T-helper 2 cell (primary cell): ENCODE results near the gene MAGEA2.
"Not testable (repeated sequence)": the region's sequence is repeated elsewhere in the genome, so short reads cannot be mapped to it uniquely, and the experiment has no call there.

Source experiments
- DNase-seq, 5 experiments: peaks; one replicate each; pipeline versions ENCODE4 v3.0.0 to v3.0.0-alpha.2; 2012 to 2022
- total RNA-seq, 2 donors: gene quantifications; one replicate each; lab custom pipeline; 2026; lab: John Stamatoyannopoulos, UW

Gene MAGEA2, protein sequence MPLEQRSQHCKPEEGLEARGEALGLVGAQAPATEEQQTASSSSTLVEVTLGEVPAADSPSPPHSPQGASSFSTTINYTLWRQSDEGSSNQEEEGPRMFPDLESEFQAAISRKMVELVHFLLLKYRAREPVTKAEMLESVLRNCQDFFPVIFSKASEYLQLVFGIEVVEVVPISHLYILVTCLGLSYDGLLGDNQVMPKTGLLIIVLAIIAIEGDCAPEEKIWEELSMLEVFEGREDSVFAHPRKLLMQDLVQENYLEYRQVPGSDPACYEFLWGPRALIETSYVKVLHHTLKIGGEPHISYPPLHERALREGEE
- 0 reads per million in 2 donors for total RNA-seq

DNA sequence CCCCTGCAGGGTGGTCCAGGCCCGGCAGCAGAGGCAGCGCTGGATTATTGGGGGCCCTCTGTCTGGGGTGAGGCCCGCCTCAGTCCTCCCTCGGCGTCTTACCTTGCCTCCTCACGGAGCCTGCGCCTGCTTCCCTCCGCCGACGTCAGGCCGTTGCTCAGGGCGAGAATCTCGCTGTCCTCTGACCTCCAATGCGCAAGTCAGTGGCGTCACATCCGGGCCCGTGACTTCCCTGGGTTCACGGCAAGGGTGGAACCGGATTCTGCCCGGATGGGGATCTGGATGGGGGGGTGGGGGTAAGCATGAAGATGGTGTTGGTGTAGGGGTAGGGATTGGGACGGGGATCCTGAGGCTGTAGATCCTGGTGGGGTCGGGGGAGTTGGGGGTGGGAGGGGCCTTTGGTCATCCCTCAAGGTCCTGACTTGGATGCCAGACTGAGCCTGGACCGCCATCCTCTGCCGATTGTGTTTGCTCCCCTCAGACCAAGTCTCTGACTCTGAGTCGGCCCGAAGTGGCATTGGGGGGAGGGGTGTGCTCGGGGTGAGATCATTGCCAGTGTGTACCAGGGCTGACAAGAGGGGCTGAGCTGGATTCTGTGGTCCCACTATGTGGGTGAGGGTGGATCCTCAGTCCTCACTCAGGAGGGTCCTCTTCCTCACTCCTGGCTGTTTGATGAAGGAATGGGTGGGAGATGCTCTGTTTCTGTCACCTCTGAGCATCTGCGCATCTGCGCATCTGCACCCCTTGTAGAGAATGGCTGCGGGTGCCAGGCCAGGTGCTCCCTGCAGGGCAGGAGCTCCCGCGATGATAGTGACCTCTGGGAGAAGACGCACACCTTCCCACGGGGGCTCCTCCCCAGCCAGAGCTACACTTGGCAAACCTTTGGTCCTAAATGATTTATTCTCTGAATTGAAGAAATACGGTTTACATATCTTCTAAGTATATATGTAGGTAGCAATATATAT lies at the start of gene MAGEA2:
Gene MAGEA2, minus strand, starts transcription at position 157 of the 965 bp plus-strand sequence. CDS start 2,479 bp downstream, outside the sequence.
- DNase-seq: not testable (repeated sequence)

DNA sequence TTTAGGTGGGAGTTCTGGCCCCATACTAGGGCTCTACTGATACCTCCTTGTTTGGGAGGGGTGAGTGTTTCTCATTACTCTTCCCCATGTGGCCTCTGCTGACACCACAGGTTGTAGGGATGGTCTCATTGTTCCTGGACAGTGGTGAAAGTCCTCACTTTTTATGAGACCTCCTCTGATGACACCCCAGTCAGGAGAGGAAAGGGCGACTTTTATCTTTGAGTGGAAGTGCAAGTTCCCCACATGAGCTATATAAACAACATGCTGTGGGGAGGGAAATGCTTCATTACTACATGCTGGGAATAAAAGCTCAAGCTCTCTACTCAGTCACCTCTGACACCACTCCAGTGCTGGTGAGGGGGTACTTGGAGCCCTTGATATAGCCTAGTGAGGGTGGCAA lies 45.3 kb upstream of the MAGEA2 start:
- no peak for DNase-seq

DNA sequence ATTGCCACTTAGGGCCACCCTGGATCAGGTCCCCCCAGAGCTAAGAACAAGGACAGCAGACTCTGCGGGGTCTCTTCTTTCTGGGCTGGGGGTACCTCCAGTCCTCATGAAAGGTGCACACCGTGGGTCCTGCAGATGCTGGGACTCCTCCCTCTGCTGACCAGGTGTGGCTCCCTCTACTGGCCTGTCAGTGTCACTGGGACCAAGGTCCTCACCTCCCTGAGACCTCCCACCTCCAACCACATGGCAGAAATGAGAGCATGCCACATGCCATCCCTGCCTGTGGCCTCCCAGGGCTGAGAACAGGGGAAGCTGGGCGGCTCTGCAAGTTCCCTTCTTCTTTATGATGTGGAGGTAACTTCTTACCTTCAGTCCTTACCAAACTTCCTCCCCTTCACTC lies 33.4 kb upstream of the MAGEA2 start:
- DNase-seq: not testable (repeated sequence)

DNA sequence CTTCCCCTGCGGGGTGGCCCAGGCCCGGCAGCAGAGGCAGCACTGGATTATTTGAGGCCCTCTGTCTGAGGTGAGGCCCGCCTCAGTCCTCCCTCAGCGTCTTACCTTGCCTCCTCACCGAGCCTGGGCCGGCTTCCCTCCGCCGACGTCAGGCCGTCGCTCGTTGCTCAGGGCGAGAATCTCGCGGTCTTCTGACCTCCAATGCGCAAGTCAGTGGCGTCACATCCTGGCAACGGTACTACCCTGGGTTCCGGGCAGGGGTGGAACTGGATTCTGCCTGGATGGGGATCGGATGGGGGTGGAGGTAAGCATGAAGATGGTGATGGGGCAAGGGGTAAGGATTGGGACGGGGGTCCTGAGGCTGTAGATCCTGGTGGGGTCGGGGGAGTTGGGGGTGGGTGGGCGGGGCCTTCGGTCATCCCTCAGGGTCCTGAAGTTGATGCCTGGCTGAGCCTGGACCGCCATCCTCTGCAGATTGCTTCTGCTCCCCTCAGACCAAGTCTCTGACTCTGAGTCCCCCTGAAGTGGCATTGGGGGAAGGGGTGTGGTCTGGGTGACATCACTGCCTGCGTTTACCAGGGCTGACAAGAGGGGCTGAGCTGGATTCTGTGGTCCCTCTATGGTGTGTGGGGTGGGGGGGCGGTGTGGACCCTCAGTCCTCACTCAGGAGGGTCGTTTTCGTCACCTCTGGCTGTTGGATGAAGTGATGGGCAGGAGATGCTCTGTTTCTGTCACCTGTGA lies 16.1 kb upstream of the MAGEA2 start, which contains the start of gene MAGEA6:
Gene MAGEA6, minus strand, starts transcription at position 141 of the 741 bp plus-strand sequence. CDS start 2,039 bp downstream, outside the sequence.
- not testable (repeated sequence) for DNase-seq

DNA sequence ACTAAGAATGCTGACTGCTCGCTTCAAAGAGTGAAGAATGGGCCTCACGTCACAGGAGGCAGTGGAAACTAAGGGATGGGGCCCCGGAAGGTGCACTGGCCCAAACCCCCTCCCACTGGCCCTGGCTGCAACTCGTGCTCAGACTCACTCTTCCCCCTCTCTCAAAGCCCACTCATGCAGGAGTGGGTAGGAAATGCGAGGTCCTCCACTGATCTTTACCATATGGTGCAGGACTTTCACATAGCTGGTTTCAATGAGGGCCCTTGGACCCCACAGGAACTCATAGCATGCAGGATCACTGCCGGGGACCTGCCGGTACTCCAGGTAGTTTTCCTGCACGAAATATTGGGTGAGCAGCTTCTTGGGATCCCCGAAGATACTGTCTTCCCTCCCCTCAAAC lies 12.9 kb upstream of the MAGEA2 start:
- not testable (repeated sequence) for DNase-seq

DNA sequence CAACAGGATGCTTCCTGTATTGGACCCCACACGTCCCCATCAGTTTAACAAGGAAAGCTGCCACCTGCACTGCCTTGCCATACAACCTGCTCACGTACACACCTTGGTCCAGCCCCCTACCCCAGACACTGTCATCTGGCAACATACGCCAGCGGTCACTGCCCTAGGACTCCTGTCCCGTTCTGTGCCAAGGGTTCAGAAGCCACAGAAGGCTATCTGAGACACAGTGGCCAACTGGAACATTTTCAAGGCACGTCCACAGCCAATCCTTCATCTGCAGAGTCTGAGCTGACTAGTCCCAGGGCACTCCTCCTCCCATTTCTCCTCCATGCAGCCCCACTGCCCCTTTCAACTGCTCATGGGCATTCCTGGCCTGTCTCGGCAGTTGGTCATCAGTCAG lies 7.9 kb upstream of the MAGEA2 start:
- not testable (repeated sequence) for DNase-seq

DNA sequence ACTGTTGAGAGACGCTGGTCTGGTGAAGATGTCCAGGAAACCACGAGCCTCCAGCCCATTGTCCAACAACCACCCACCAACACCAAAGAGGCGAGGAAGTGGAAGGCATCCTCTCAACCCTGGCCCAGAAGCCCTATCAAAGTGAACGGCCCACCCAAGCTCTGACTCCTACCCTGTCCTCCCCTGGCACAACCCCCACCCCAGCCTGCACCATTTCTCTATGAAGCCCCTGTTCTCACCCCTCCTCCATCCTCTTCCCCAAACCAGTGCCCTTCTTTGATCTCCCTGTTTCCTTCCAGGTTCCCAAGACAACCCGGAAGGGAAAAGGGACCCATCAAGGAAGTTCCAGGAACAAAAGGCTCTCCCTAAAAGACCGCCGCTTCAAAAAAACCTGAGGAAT lies 5.9 kb upstream of the MAGEA2 start:
- DNase-seq: not testable (repeated sequence)

DNA sequence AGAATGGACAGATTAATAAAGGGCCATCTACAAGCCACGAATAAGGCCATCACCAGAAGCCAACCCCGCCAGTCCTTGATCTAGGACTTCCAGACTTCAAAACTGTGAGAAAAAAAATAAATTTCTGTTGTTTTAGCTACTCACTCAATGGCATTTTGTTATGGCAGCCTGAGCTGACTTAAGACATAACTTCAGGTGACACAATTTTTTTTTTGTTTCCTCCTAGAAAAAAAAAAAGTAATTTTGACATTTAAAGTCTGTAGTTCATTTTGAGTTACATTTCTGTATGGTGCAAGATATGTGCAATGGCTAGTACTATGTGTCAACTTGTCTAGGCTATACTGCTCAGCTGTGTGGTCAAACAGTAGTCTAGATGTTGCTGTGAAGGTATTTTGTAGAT lies 5.3 kb upstream of the MAGEA2 start, which contains the start of gene CSAG3:
Gene CSAG3, plus strand, starts transcription at position 301 of the 400 bp plus-strand sequence.
- not testable (repeated sequence) for DNase-seq

DNA sequence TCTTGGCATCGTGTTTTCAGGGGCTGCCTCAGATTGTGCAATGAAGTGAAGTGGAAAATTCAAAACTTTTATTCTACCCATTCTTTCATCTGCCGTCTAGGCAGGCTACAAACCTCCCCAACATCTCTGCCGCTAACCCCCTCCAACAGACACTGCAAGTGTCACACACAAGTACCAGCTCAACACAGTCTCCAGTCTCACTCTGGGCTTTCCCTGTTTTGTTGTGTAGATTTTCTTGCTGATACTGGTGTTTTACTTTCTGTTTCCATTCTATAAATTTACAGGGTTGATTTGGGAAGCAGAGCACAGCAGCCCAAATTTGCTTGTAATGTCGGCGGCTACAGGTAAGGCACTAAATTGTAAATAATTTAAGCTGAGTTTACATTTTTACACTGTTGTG lies 1.2 kb upstream of the MAGEA2 start:
- DNase-seq: not testable (repeated sequence)

DNA sequence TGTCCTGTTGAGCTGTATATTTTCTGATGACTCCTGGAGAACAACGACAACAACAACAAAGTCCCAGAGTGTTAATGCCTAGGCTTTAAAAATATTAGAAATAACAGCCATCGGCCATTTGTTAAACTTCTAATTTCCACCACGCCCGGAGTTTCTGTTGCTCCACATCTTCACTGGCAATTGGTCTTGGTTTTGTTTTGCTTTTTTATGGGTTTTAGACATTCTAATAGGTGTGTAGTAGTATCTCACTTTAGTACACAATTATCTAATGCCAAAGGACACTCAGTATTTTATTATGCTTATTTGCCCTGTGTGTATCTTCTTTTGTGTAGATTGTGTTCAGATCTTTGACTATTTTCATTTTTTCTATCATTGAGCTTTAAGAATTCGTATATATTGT lies 15.1 kb downstream of the MAGEA2 start:
- no peak for DNase-seq

DNA sequence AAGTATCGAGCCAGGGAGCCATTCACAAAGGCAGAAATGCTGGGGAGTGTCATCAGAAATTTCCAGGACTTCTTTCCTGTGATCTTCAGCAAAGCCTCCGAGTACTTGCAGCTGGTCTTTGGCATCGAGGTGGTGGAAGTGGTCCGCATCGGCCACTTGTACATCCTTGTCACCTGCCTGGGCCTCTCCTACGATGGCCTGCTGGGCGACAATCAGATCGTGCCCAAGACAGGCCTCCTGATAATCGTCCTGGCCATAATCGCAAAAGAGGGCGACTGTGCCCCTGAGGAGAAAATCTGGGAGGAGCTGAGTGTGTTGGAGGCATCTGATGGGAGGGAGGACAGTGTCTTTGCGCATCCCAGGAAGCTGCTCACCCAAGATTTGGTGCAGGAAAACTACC lies 17.1 kb downstream of the MAGEA2 start:
- DNase-seq: not testable (repeated sequence)

DNA sequence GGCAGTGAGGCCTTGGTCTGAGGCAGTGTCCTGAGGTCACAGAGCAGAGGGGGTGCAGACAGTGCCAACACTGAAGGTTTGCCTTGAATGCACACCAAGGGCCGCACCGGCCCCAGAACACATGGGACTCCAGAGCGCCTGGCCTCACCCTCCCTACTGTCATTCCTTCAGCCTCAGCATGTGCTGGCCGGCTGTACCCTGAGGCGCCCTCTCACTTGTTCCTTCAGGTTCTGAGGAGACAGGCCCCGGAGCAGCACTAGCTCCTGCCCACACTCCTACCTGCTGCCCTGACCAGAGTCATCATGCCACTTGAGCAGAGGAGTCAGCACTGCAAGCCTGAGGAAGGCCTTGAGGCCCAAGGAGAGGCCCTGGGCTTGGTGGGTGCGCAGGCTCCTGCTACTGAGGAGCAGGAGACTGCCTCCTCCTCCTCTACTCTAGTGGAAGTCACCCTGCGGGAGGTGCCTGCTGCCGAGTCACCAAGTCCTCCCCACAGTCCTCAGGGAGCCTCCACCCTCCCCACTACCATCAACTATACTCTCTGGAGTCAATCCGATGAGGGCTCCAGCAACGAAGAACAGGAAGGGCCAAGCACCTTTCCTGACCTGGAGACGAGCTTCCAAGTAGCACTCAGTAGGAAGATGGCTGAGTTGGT lies 17.7 kb downstream of the MAGEA2 start:
- DNase-seq: no peak

DNA sequence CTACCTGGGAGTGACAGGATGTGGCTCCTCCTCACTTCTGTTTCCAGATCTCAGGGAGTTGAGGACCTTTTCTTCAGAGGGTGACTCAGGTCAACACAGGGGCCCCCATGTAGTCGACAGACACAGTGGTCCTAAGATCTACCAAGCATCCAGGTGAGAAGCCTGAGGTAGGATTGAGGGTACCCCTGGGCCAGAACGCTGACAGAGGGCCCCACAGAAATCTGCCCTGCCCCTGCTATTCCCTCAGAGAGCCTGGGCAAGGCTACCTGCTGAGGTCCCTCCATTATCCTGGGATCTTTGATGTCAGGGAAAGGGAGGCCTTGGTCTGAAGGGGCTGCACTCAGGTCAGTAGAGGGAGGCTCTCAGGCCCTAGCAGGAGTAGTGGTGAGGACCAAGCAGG lies 18.5 kb downstream of the MAGEA2 start:
- no peak for DNase-seq

DNA sequence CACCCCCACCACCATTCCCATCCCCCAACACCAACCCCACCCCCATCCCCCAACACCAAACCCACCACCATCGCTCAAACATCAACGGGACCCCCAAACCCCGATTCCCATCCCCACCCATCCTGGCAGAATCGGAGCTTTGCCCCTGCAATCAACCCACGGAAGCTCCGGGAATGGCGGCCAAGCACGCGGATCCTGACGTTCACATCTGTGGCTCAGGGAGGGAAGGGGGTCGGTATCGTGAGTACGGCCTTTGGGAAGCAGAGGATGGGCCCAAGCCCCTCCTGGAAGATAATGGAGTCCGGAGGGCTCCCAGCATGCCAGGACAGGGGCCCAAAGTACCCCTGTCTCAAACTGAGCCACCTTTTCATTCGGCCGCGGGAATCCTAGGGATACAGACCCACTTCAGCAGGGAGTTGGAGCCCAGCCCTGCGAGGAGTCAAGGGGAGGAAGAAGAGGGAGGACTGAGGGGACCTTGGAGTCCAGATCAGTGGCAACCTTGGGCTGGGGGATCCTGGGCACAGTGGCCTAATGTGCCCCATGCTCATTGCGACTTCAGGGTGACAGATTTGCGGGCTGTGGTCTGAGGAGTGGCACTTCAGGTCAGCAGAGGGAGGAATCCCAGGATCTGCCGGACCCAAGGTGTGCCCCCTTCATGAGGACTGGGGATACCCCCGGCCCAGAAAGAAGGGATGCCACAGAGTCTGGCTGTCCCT lies 19.3 kb downstream of the MAGEA2 start:
- not testable (repeated sequence) for DNase-seq

DNA sequence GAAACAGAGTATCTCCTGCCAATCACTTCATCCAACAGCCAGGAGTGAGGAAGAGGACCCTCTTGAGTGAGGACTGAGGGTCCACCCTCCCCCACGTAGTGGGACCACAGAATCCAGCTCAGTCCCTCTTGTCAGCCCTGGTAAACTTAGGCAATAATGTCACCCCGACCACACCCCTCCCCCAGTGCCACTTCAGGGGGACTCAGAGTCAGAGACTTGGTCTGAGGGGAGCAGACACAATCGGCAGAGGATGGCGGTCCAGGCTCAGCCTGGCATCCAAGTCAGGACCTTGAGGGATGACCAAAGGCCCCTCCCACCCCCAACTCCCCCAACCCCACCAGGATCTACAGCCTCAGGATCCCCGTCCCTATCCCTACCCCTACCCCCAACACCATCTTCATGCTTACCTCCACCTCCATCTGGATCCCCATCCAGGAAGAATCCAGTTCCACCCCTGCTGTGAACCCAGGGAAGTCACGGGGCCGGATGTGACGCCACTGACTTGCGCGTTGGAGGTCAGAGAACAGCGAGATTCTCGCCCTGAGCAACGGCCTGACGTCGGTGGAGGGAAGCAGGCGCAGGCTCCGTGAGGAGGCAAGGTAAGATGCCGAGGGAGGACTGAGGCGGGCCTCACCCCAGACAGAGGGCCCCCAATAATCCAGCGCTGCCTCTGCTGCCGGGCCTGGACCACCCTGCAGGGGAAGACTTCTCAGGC lies 20.2 kb downstream of the MAGEA2 start, which contains the start of the genes CSAG1 and MAGEA12:
Gene CSAG1, minus strand, starts transcription at position 461 of the 715 bp plus-strand sequence. CDS start 1,261 bp downstream, outside the sequence.
Gene MAGEA12, plus strand, starts transcription at position 497 of the 715 bp plus-strand sequence. CDS start 2,405 bp downstream, outside the sequence.
- DNase-seq: no peak

DNA sequence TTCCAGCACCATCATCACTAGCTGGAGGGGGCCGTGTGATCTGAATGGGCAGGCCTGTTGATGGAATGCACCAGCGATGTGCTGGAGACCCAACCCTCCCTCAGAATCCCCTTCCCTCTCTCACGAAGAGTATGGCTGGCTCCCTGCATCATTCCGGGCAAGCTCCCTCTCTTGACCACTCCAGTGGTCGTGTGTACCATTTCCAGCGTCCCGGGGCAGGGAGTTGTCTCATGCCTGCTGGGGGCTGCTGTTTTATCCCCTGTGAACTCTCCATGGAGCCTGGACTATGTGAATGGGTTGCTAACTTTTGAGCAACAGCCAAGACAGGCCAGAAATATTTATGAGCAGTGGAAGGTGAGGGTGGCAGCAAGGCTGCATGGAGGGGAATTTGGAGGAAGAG lies 28.2 kb downstream of the MAGEA2 start:
- DNase-seq: no peak

DNA sequence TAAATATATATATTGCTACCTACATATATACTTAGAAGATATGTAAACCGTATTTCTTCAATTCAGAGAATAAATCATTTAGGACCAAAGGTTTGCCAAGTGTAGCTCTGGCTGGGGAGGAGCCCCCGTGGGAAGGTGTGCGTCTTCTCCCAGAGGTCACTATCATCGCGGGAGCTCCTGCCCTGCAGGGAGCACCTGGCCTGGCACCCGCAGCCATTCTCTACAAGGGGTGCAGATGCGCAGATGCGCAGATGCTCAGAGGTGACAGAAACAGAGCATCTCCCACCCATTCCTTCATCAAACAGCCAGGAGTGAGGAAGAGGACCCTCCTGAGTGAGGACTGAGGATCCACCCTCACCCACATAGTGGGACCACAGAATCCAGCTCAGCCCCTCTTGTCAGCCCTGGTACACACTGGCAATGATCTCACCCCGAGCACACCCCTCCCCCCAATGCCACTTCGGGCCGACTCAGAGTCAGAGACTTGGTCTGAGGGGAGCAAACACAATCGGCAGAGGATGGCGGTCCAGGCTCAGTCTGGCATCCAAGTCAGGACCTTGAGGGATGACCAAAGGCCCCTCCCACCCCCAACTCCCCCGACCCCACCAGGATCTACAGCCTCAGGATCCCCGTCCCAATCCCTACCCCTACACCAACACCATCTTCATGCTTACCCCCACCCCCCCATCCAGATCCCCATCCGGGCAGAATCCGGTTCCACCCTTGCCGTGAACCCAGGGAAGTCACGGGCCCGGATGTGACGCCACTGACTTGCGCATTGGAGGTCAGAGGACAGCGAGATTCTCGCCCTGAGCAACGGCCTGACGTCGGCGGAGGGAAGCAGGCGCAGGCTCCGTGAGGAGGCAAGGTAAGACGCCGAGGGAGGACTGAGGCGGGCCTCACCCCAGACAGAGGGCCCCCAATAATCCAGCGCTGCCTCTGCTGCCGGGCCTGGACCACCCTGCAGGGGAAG lies 39.5 kb downstream of the MAGEA2 start, which contains the start of gene MAGEA2B:
Gene MAGEA2B, plus strand, starts transcription at position 814 of the 973 bp plus-strand sequence. CDS start 2,479 bp downstream, outside the sequence.
- not testable (repeated sequence) for DNase-seq

DNA sequence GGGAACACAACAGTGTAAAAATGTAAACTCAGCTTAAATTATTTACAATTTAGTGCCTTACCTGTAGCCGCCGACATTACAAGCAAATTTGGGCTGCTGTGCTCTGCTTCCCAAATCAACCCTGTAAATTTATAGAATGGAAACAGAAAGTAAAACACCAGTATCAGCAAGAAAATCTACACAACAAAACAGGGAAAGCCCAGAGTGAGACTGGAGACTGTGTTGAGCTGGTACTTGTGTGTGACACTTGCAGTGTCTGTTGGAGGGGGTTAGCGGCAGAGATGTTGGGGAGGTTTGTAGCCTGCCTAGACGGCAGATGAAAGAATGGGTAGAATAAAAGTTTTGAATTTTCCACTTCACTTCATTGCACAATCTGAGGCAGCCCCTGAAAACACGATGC lies 40.4 kb downstream of the MAGEA2 start:
- not testable (repeated sequence) for DNase-seq

DNA sequence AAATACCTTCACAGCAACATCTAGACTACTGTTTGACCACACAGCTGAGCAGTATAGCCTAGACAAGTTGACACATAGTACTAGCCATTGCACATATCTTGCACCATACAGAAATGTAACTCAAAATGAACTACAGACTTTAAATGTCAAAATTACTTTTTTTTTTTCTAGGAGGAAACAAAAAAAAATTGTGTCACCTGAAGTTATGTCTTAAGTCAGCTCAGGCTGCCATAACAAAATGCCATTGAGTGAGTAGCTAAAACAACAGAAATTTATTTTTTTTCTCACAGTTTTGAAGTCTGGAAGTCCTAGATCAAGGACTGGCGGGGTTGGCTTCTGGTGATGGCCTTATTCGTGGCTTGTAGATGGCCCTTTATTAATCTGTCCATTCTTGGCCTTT lies 44.5 kb downstream of the MAGEA2 start, which contains the start of gene CSAG2:
Gene CSAG2, minus strand, starts transcription at position 101 of the 400 bp plus-strand sequence. CDS start 161 bp downstream, outside the sequence.
- DNase-seq: not testable (repeated sequence)
